A549 (cell line): ENCODE data around the gene RSAD1. TPM values are rescaled to one million over a fixed set of nuclear protein-coding genes. Genes with fewer than 3 reads are reported as not detected.

Experiments used
- ATAC-seq, 2 experiments: fragments of 200-7000 bp in 1 of 2; fragments of >200 bp in 1 of 2; cut with Nextera tagmentation in 1 of 2; cut with Tn5 transposase in 1 of 2; 3 replicates each; pipeline versions ENCODE4 v1.8.0 to v1.9.1; 2018 to 2020; ENCODE audit warnings: mild to moderate bottlenecking in 1 of 2, moderate library complexity in 1 of 2
- CTCF ChIA-PET: fragments of 300-600 bp; sonication (Branson Sonifier 250); formaldehyde crosslinking; extraction: SDS; loops from one replicate; lab custom pipeline; 2021; ENCODE audit warnings: antibody characterized with exemption, inconsistent platforms; lab: Yijun Ruan, JAX
- POLR2A ChIA-PET: fragments of 350-600 bp; formaldehyde crosslinking; extraction: SDS; loops from one replicate; lab custom pipeline; 2021; ENCODE audit warnings: antibody characterized with exemption, inconsistent platforms; lab: Yijun Ruan, JAX
- DNase-seq, 2 experiments: peaks; one replicate each; pipeline versions ENCODE4 v3.0.0 to v3.0.0-alpha.2; 2011 to 2016; ENCODE audit warnings: low read depth in 1 of 2, low spot score in 1 of 2
- FAIRE-seq: peaks from 2 replicates; lab custom pipeline; 2011; peaks lifted over from hg19 to GRCh38; lab: Jason Lieb, UNC
- H3K27ac ChIP-seq, 2 experiments: fragments of >200 bp; sonication (Bioruptor Twin); formaldehyde crosslinking; 3 replicates each; pipeline ENCODE4 v1.5.1; 2016 to 2017
- H3K4me1 ChIP-seq: fragments of >200 bp; sonication (Bioruptor Twin); formaldehyde crosslinking; 3 replicates; pipeline ENCODE4 v1.6.1; 2016
- H3K4me2 ChIP-seq: fragments of >200 bp; sonication (Bioruptor Twin); formaldehyde crosslinking; 3 replicates; pipeline ENCODE4 v1.6.1; 2016
- H3K4me3 ChIP-seq: fragments of >200 bp; sonication (Bioruptor Twin); formaldehyde crosslinking; 3 replicates; pipeline ENCODE4 v1.5.1; 2016
- H3K9me3 ChIP-seq: fragments of >200 bp; sonication (Bioruptor Twin); formaldehyde crosslinking; 3 replicates; pipeline ENCODE4 v1.6.1; 2016
- CBX2 ChIP-seq: fragments of 200-600 bp; sonication (generic); IDR thresholded peaks from 2 replicates; pipeline ENCODE4 v1.6.1; 2016; ENCODE audit warnings: low read depth, mild to moderate bottlenecking, borderline replicate concordance
- CBX8 ChIP-seq: fragments of 200-600 bp; sonication (generic); IDR thresholded peaks from 2 replicates; pipeline ENCODE4 v1.6.1; 2016
- CHD2 ChIP-seq: fragments of 150-350 bp; IDR thresholded peaks from 2 replicates; pipeline ENCODE4 v1.6.1; 2014; ENCODE audit warnings: low read length; ENCODE audit not compliant: partially characterized antibody
- EHF ChIP-seq: fragments of 250-450 bp; sonication (Bioruptor Pico); IDR thresholded peaks from 2 replicates; pipeline ENCODE4 v1.5.0; 2020; ENCODE audit warnings: mild to moderate bottlenecking
- ELK1 ChIP-seq: fragments of 150-350 bp; IDR thresholded peaks from 2 replicates; pipeline ENCODE4 v1.6.1; 2014; ENCODE audit warnings: low read depth, mild to moderate bottlenecking, low read length
- KDM1A ChIP-seq: fragments of 200-600 bp; sonication (generic); IDR thresholded peaks from 2 replicates; pipeline ENCODE4 v1.6.1; 2016; ENCODE audit warnings: low read depth, mild to moderate bottlenecking
- MAFK ChIP-seq: fragments of 450-650 bp; IDR thresholded peaks from 2 replicates; pipeline ENCODE4 v1.6.1; 2014; ENCODE audit not compliant: partially characterized antibody
- MAZ ChIP-seq: fragments of 150-350 bp; IDR thresholded peaks from 2 replicates; pipeline ENCODE4 v1.6.1; 2014; ENCODE audit warnings: antibody characterized with exemption, low read depth, low read length, borderline replicate concordance
- POLR2A ChIP-seq: IDR thresholded peaks from 2 replicates; pipeline ENCODE4 v1.6.1; 2012; ENCODE audit warnings: mild to moderate bottlenecking, low read length
- RARB ChIP-seq: fragments of 250-450 bp; sonication (Bioruptor Pico); IDR thresholded peaks from 2 replicates; pipeline ENCODE4 v1.8.0; 2021; ENCODE audit warnings: mild to moderate bottlenecking, moderate library complexity
- RCOR1 ChIP-seq: fragments of 150-350 bp; IDR thresholded peaks from 2 replicates; pipeline ENCODE4 v1.6.1; 2014; ENCODE audit warnings: antibody characterized with exemption, low read length, low read depth
- RFX5 ChIP-seq: fragments of 450-650 bp; IDR thresholded peaks from 2 replicates; pipeline ENCODE4 v1.7.1; 2014; ENCODE audit warnings: antibody characterized with exemption, mild to moderate bottlenecking, moderate library complexity
- SMC3 ChIP-seq: fragments of >200 bp; sonication (Bioruptor Twin); formaldehyde crosslinking; IDR thresholded peaks from 3 replicates; pipeline ENCODE4 v1.6.1; 2018; ENCODE audit warnings: inconsistent platforms
- SREBF2 ChIP-seq: fragments of 450-650 bp; IDR thresholded peaks from 2 replicates; pipeline ENCODE4 v1.6.1; 2014; ENCODE audit warnings: mild to moderate bottlenecking, moderate library complexity
- TFCP2L1 ChIP-seq: fragments of 250-450 bp; sonication (Bioruptor Pico); IDR thresholded peaks from 2 replicates; pipeline ENCODE4 v1.5.0; 2021; ENCODE audit warnings: mild to moderate bottlenecking
- USF2 ChIP-seq: fragments of 450-650 bp; IDR thresholded peaks from 2 replicates; pipeline ENCODE4 v1.6.1; 2014; ENCODE audit warnings: antibody characterized with exemption
- ZNF302 ChIP-seq: fragments of 250-450 bp; sonication (Bioruptor Pico); IDR thresholded peaks from 2 replicates; pipeline ENCODE4 v1.9.0; 2021; ENCODE audit warnings: inconsistent platforms, mild to moderate bottlenecking, moderate library complexity
- WGBS: methylation state at CpG from one replicate; pipeline ENCODE4 v1.1.6; 2017; ENCODE audit errors: missing lambda C conversion rate; 5-methylcytosine and 5-hydroxymethylcytosine counted together
- polyA plus RNA-seq, 4 experiments: library from polyadenylated mRNA; depleted of rRNA in 3 of 4; stranded (reverse); fragments of >200 nt; fragmentation: RNase III in 1 of 4; extraction: RNeasy Plus Mini Kit Qiagen cat#74134 plus additional on column Dnase treatment in 1 of 4; gene quantifications; 2 replicates in 3 of 4; 3 replicates in 1 of 4; pipeline ENCODE4 v1.2.3, GENCODE V29; 2011 to 2017

Gene RSAD1
- polyA plus RNA-seq, 2 of the 4 experiments (the other 2 are of a cell fraction): 38.2 to 42.0 TPM

GRCh38 chr17:50465635-50466034 is 13.0 kb upstream of the RSAD1 start:
- TF ChIP-seq CBX2 (no peak), SREBF2 (no peak), RCOR1 (no peak), ZNF302 (no peak), RFX5 (no peak), MAFK (no peak), RARB (no peak)
- no peak for FAIRE-seq
- ChIA-PET POLR2A (no interaction called here), CTCF (interaction anchor here (0.6 to 19.6 kb wide), 4 partner anchors 10 to 722 kb away, joined by 3 to 238 read pairs (median 8); partner anchors contain the start of genes LRRC59 and RSAD1)
- DNase-seq: no peak
- no peak overlapping the region for H3K27ac ChIP-seq
- H3K4me1 ChIP-seq: peaks cover 16% of the 10 kb centered on the region
- ATAC-seq: no peak
- WGBS: 94% methylated on average over 9 of the region's 9 CpGs
- no peaks in the 10 kb centered on the region for H3K9me3 ChIP-seq
- no peak overlapping the region for H3K4me2 ChIP-seq
- no peak overlapping the region for H3K4me3 ChIP-seq

DNA sequence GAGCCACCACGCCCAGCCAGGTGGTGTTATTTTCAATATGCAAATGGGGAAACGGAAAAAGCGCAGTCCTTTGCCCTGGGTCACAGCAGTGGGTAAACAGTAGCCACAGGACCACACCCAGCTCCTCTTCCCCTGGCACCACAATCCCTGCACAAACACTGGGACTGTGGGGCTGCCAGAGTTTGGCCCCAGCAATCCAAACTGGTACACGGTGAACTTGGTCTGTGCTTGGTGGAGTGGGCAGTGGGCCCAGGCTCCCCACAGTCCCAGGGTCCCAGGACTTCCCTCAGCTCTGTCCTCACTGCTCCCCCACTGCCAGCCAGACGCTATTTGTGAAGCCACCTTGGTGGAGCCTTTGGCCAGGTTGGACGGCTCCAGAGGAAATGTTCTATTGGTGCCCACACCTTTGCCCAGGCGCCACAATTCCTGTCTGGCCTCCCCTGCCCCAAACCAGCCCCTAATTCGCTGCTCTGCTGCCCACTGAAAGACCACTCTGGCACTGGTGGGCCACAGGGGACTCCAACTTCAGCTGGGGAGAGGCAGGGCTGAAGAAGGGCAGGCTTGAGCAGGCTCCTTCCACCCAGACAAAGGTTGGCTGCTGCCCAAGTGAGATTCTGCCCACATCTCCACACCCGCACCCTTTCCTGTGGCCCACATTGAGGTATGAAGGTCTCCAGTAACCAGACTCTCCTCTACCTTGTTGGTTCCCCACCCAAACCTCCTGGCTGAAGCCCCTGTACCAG is 12.1 kb upstream of the RSAD1 start:
- DNase-seq (no peak), ATAC-seq (peak in 1 of 2 experiments; percentile 35; a peak in 3 of 6 replicates), FAIRE-seq (no peak)
- peak overlapping the region; percentile 42 for H3K4me2 ChIP-seq
- peaks cover 16% of the 10 kb centered on the region for H3K4me1 ChIP-seq
- H3K9me3 ChIP-seq: no peaks in the 10 kb centered on the region
- CTCF ChIA-PET: interaction anchor here (0.6 to 19.6 kb wide), 6 partner anchors 9 to 723 kb away, joined by 3 to 238 read pairs (median 7); partner anchors contain the start of genes LRRC59 and RSAD1
- no peak overlapping the region for H3K4me3 ChIP-seq
- TF ChIP-seq CBX8 (no peak), KDM1A (no peak), EHF (CRISPR knock-in tag) (no peak), RCOR1 (no peak), TFCP2L1 (no peak), POLR2A (no peak), USF2 (no peak)
- peak overlapping the region; percentile 18 to 29; a peak in 4 of 6 replicates for H3K27ac ChIP-seq
- WGBS: 56% methylated on average over 9 of the region's 9 CpGs
- POLR2A ChIA-PET: no interaction called here

DNA sequence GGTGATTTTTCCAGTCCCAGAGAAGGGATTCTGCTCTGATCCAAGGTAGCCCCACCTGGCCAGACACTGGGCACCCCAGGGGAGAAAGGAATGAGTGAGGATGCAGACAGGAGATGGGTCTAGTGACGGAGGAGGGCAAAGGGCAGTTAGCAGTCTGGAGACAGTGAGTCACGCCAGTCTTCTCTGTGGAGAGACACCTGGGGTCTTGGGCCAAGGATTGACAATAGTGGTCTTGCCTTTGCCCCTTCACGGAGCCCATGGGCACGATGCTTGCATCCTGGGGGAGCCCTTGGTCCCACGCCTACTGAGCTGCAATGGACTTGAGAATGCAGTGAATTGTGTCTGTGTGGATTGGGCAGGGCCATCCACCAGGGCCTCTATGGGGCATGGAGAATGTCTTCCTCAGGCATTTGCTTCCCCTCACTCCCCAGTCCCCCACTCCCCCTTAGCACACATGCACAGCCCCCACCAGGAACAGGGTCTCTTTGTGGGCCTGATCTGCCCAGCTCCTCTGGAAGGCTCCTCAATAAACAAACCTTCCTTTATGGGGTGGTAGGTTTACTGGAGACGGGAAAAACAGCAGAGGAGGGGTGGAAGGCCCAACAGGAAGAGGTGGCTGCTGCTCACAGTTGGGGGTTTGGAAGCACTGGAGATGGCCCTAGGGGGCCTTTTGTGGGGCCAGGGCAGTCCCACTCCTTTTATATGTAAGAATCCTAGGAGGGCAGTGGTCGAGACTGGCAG is 11.4 kb upstream of the RSAD1 start:
- ATAC-seq (peak in 1 of 2 experiments; percentile 26; a peak in 3 of 6 replicates), FAIRE-seq (peak; percentile 7), DNase-seq (no peak)
- Histone ChIP-seq H3K4me1 (peaks cover 16% of the 10 kb centered on the region), H3K4me3 (no peak overlapping the region), H3K27ac (peak overlapping the region; percentile 18 to 29; a peak in 2 of 6 replicates), H3K9me3 (no peaks in the 10 kb centered on the region), H3K4me2 (peak overlapping the region; percentile 42)
- CTCF ChIA-PET: interaction anchor here (1.0 to 19.6 kb wide), 5 partner anchors 8 to 70 kb away, joined by 3 to 238 read pairs (median 7); partner anchors contain the start of genes LRRC59 and RSAD1
- POLR2A ChIA-PET: no interaction called here
- WGBS: 86% methylated on average over 7 of the region's 7 CpGs
- TF ChIP-seq SMC3 (no peak), MAZ (no peak), CHD2 (no peak)

GRCh38 chr17:50467855-50468303 is 10.8 kb upstream of the RSAD1 start:
- no peak overlapping the region for H3K27ac ChIP-seq
- no peak overlapping the region for H3K4me3 ChIP-seq
- DNase-seq: no peak
- POLR2A ChIA-PET: no interaction called here
- no peak overlapping the region for H3K4me2 ChIP-seq
- H3K9me3 ChIP-seq: no peaks in the 10 kb centered on the region
- WGBS: 72% methylated on average over 8 of the region's 13 CpGs
- no peak for FAIRE-seq
- no peak for TF ChIP-seq ELK1
- no peak for ATAC-seq
- H3K4me1 ChIP-seq: peaks cover 16% of the 10 kb centered on the region
- CTCF ChIA-PET: interaction anchor here (1.0 to 19.6 kb wide), 5 partner anchors 7 to 71 kb away, joined by 3 to 238 read pairs (median 7); partner anchors contain the start of genes LRRC59 and RSAD1
